ENCODE results near the gene IGSF5.

The IGSF5 gene

DNA sequence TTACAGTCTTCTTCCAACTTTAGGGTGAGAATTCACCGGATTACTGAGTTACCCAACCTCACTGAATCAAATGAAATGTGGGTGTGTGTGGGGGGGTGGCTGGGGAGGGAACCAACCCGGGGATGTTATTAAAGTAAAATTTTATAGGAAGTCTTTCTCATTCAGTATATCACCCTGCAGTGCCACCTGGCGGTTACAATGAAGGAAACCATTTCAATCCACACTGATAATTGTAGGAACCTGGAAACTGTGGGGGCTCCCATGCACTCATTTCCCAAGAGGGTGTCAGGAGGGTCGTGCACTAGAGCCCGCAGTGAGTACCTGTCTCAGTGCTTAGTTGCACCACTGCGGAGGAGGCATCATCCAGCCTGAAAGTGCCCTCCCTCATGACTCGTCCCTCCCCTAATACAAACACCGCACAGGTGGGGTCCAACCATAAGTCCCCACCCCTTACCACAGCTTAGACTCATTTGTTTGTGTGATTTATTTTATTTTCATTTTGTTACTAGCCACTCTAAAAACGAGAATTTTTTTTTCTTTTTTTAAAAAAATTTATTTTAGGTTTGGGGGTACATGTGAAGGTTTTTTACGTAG, 29.1 kb upstream of the IGSF5 start:
- Histone ChIP-seq H3K4me1 (ENCODE audit: control insufficient read depth, insufficient read depth, low read length) (no peaks in the 10 kb centered on the region), H3K27me3 (ENCODE audit: control insufficient read depth, insufficient read depth, low read length) (no peaks in the 10 kb centered on the region), H3K9me3 (ENCODE audit: control insufficient read depth, insufficient read depth, low read length) (no peaks in the 10 kb centered on the region), H3K9ac (ENCODE audit: low read depth, low read length) (no peak overlapping the region), H3K27ac (ENCODE audit: low read depth, low read length) (no peak overlapping the region), H3K36me3 (ENCODE audit: control insufficient read depth, insufficient read depth, low read length) (no peaks in the 10 kb centered on the region), H3K4me3 (ENCODE audit: low read depth, low read length) (no peak overlapping the region)

DNA sequence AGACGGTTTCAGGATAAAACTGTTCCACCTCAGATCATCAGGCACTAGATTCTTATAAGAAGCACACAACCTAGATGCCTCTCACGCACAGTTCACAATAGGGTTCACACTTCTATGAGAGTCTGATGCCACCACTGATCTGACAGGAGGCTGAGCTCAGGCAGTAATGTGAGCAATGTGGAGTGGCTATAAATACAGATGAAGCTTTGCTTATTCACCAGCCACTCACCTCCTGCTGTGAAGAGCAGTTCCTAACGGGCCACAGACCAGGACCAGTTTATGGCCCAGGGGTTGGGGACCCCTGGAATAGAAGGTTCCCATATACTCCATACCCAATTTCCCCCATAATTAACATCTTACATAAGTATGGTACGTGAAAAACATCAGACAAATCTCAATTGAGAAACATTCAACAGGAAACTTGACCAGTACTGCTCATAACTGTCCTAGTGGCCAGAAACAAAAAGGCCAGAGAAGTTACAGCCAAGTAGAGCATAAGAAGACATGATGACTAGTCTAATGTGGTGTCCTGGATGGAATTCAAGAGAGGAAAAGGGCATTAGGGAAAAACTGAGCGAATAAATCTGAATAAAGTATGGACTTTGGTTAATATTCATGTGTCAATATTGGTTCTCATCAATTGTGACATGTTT, 24.7 kb upstream of the IGSF5 start:
- no peaks in the 10 kb centered on the region for H3K27me3 ChIP-seq (ENCODE audit: control insufficient read depth, insufficient read depth, low read length)
- no peak overlapping the region for H3K27ac ChIP-seq (ENCODE audit: low read depth, low read length)
- no peaks in the 10 kb centered on the region for H3K4me1 ChIP-seq (ENCODE audit: control insufficient read depth, insufficient read depth, low read length)
- H3K4me3 ChIP-seq (ENCODE audit: low read depth, low read length): no peak overlapping the region
- no peaks in the 10 kb centered on the region for H3K36me3 ChIP-seq (ENCODE audit: control insufficient read depth, insufficient read depth, low read length)
- 0 out of 2 replicates have a peak, but pooled peaks cover 4% of the 10 kb centered on the region for H3K9me3 ChIP-seq (ENCODE audit: control insufficient read depth, insufficient read depth, low read length)
- H3K9ac ChIP-seq (ENCODE audit: low read depth, low read length): no peak overlapping the region

DNA sequence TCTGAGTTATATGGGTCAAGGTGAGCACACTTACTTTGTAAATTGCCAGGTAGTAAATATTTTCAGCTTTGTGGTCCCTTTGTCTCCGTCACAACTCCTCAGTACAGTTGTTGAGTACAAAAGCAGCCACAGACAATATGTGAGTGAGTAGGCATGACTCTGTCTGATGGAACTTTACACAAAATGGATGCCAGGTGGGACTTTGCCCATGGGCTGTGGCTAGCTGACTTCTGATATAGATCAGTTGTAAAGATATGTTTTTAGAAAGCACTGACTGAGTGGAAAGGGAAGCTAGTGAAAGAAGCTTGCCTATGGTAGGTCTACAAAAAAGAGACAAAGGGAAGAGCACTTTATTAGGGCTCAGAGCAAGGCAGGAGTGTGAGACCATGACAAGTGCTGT, 23.1 kb upstream of the IGSF5 start:
- no peaks in the 10 kb centered on the region for H3K4me1 ChIP-seq (ENCODE audit: control insufficient read depth, insufficient read depth, low read length)
- no peak overlapping the region for H3K4me3 ChIP-seq (ENCODE audit: low read depth, low read length)
- no peaks in the 10 kb centered on the region for H3K27me3 ChIP-seq (ENCODE audit: control insufficient read depth, insufficient read depth, low read length)
- H3K27ac ChIP-seq (ENCODE audit: low read depth, low read length): no peak overlapping the region
- no peak overlapping the region for H3K9ac ChIP-seq (ENCODE audit: low read depth, low read length)
- H3K36me3 ChIP-seq (ENCODE audit: control insufficient read depth, insufficient read depth, low read length): 0 out of 2 replicates have a peak, but pooled peaks cover 3% of the 10 kb centered on the region
- 0 out of 2 replicates have a peak, but pooled peaks cover 4% of the 10 kb centered on the region for H3K9me3 ChIP-seq (ENCODE audit: control insufficient read depth, insufficient read depth, low read length)

DNA sequence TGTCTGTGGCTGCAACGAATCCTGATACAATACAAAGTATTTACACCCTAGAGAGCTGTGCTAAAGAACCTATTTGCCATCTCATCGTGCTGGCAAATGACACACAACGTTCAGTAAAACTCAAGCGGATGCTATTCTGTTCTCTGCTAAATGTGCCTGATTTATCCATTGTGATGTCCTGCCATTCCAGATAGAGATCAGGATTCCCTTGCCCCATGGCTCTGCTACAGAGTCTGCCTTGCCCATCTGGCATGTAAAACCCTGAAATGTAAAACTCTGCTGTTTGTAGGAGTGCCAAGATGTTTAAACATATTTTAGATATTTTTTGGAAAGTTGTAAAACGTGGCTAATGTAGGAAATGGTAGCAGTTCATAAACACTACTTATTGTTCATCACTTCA, 20.0 kb upstream of the IGSF5 start:
- Histone ChIP-seq H3K4me1 (ENCODE audit: control insufficient read depth, insufficient read depth, low read length) (no peaks in the 10 kb centered on the region), H3K9ac (ENCODE audit: low read depth, low read length) (no peak overlapping the region), H3K36me3 (ENCODE audit: control insufficient read depth, insufficient read depth, low read length) (0 out of 2 replicates have a peak, but pooled peaks cover 3% of the 10 kb centered on the region), H3K9me3 (ENCODE audit: control insufficient read depth, insufficient read depth, low read length) (0 out of 2 replicates have a peak, but pooled peaks cover 4% of the 10 kb centered on the region), H3K4me3 (ENCODE audit: low read depth, low read length) (no peak overlapping the region), H3K27me3 (ENCODE audit: control insufficient read depth, insufficient read depth, low read length) (no peaks in the 10 kb centered on the region), H3K27ac (ENCODE audit: low read depth, low read length) (no peak overlapping the region)

GRCh38 chr21:39726133-39726532, 18.9 kb upstream of the IGSF5 start:
- H3K9ac ChIP-seq (ENCODE audit: low read depth, low read length): no peak overlapping the region

GRCh38 chr21:39727401-39728120, 17.4 kb upstream of the IGSF5 start:
- no peaks in the 10 kb centered on the region for H3K27me3 ChIP-seq (ENCODE audit: control insufficient read depth, insufficient read depth, low read length)
- H3K9me3 ChIP-seq (ENCODE audit: control insufficient read depth, insufficient read depth, low read length): 0 out of 2 replicates have a peak, but pooled peaks cover 4% of the 10 kb centered on the region
- H3K27ac ChIP-seq (ENCODE audit: low read depth, low read length): no peak overlapping the region
- H3K9ac ChIP-seq (ENCODE audit: low read depth, low read length): no peak overlapping the region
- H3K4me1 ChIP-seq (ENCODE audit: control insufficient read depth, insufficient read depth, low read length): no peaks in the 10 kb centered on the region
- 0 out of 2 replicates have a peak, but pooled peaks cover 3% of the 10 kb centered on the region for H3K36me3 ChIP-seq (ENCODE audit: control insufficient read depth, insufficient read depth, low read length)
- H3K4me3 ChIP-seq (ENCODE audit: low read depth, low read length): no peak overlapping the region

More at GRCh38 chr21:39726133-39726532, 18.9 kb upstream of the IGSF5 start:
- 0 out of 2 replicates have a peak, but pooled peaks cover 4% of the 10 kb centered on the region for H3K9me3 ChIP-seq (ENCODE audit: control insufficient read depth, insufficient read depth, low read length)
- no peak overlapping the region for H3K4me3 ChIP-seq (ENCODE audit: low read depth, low read length)
- no peak overlapping the region for H3K27ac ChIP-seq (ENCODE audit: low read depth, low read length)
- H3K4me1 ChIP-seq (ENCODE audit: control insufficient read depth, insufficient read depth, low read length): no peaks in the 10 kb centered on the region
- no peaks in the 10 kb centered on the region for H3K27me3 ChIP-seq (ENCODE audit: control insufficient read depth, insufficient read depth, low read length)
- H3K36me3 ChIP-seq (ENCODE audit: control insufficient read depth, insufficient read depth, low read length): 0 out of 2 replicates have a peak, but pooled peaks cover 3% of the 10 kb centered on the region

GRCh38 chr21:39728341-39728740, 16.6 kb upstream of the IGSF5 start:
- H3K9me3 ChIP-seq (ENCODE audit: control insufficient read depth, insufficient read depth, low read length): 0 out of 2 replicates have a peak, but pooled peaks cover 4% of the 10 kb centered on the region
- no peaks in the 10 kb centered on the region for H3K27me3 ChIP-seq (ENCODE audit: control insufficient read depth, insufficient read depth, low read length)
- H3K9ac ChIP-seq (ENCODE audit: low read depth, low read length): no peak overlapping the region
- H3K27ac ChIP-seq (ENCODE audit: low read depth, low read length): no peak overlapping the region
- no peak overlapping the region for H3K4me3 ChIP-seq (ENCODE audit: low read depth, low read length)
- H3K4me1 ChIP-seq (ENCODE audit: control insufficient read depth, insufficient read depth, low read length): no peaks in the 10 kb centered on the region
- H3K36me3 ChIP-seq (ENCODE audit: control insufficient read depth, insufficient read depth, low read length): 0 out of 2 replicates have a peak, but pooled peaks cover 3% of the 10 kb centered on the region

- Histone ChIP-seq H3K4me3 (ENCODE audit: low read depth, low read length) (no peak overlapping the region), H3K9ac (ENCODE audit: low read depth, low read length) (no peak overlapping the region), H3K27ac (ENCODE audit: low read depth, low read length) (no peak overlapping the region), H3K4me1 (ENCODE audit: control insufficient read depth, insufficient read depth, low read length) (no peaks in the 10 kb centered on the region), H3K27me3 (ENCODE audit: control insufficient read depth, insufficient read depth, low read length) (no peaks in the 10 kb centered on the region), H3K9me3 (ENCODE audit: control insufficient read depth, insufficient read depth, low read length) (no peaks in the 10 kb centered on the region), H3K36me3 (ENCODE audit: control insufficient read depth, insufficient read depth, low read length) (0 out of 2 replicates have a peak, but pooled peaks cover 3% of the 10 kb centered on the region)
Observed at GRCh38 chr21:39730418-39731157, 14.4 kb upstream of the IGSF5 start.

GRCh38 chr21:39736716-39737115, 8.3 kb upstream of the IGSF5 start:
- Histone ChIP-seq H3K27ac (ENCODE audit: low read depth, low read length) (no peak overlapping the region), H3K4me3 (ENCODE audit: low read depth, low read length) (no peak overlapping the region), H3K27me3 (ENCODE audit: control insufficient read depth, insufficient read depth, low read length) (no peaks in the 10 kb centered on the region), H3K4me1 (ENCODE audit: control insufficient read depth, insufficient read depth, low read length) (no peaks in the 10 kb centered on the region), H3K9ac (ENCODE audit: low read depth, low read length) (no peak overlapping the region), H3K36me3 (ENCODE audit: control insufficient read depth, insufficient read depth, low read length) (no peaks in the 10 kb centered on the region), H3K9me3 (ENCODE audit: control insufficient read depth, insufficient read depth, low read length) (no peaks in the 10 kb centered on the region)

DNA sequence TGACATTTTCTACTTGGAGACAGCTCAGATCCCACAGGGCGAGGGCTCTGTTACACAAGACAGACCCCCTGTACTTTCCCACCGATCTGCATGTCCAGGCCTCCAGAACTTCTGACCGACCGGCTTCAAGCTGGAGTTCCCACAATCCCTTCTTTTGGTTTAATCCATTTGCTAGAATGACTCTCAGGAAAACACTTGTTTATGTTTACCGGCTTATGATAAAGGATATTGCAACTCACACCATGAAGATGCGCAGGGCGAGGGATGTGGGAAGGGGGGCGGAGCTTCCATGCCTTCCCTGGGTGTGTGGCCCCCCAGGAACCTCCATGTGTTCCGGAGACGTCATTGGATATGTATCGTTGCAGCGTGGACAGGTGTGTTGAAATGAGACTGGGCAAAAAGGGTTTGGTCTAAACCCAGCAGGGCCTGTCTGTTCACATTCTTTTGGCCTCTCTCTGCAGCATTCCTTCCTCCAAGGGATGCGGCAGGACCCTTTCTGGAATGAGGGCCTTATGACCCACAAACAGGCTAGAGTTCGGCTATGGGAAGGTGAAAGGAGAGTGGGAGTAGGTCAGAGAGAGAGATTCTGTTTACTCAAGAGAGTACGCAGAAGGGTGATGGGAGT, 7.5 kb upstream of the IGSF5 start:
- Histone ChIP-seq H3K4me1 (ENCODE audit: control insufficient read depth, insufficient read depth, low read length) (no peaks in the 10 kb centered on the region), H3K27me3 (ENCODE audit: control insufficient read depth, insufficient read depth, low read length) (no peaks in the 10 kb centered on the region), H3K27ac (ENCODE audit: low read depth, low read length) (no peak overlapping the region), H3K4me3 (ENCODE audit: low read depth, low read length) (no peak overlapping the region), H3K9ac (ENCODE audit: low read depth, low read length) (no peak overlapping the region), H3K36me3 (ENCODE audit: control insufficient read depth, insufficient read depth, low read length) (no peaks in the 10 kb centered on the region), H3K9me3 (ENCODE audit: control insufficient read depth, insufficient read depth, low read length) (no peaks in the 10 kb centered on the region)

Measured in HUES48 (cell line).